Glomerular visceral epithelial cell (primary cell): ENCODE data around the gene HEPACAM.

Experiments
- DNase-seq: peaks from one replicate; pipeline ENCODE4 v3.0.0-alpha.2; 2016; ENCODE audit errors: extremely low spot score

The HEPACAM gene

GRCh38 chr11:124943254-124943616, 7.4 kb upstream of the HEPACAM start:
- no peak for DNase-seq

- no peak for DNase-seq
Measured at GRCh38 chr11:124942466-124943253, 6.8 kb upstream of the HEPACAM start.

- DNase-seq, result no peak
Measured at GRCh38 chr11:124941703-124942102, 5.9 kb upstream of the HEPACAM start.

GRCh38 chr11:124938970-124939369, 3.1 kb upstream of the HEPACAM start:
- DNase-seq, result no peak

GRCh38 chr11:124938206-124938765, 2.4 kb upstream of the HEPACAM start:
- DNase-seq, result no peak

- no peak for DNase-seq
Measured at GRCh38 chr11:124937336-124937935, 1.6 kb upstream of the HEPACAM start.

- DNase-seq, result no peak
Measured at GRCh38 chr11:124934862-124935547, 842 bp downstream of the HEPACAM start.

GRCh38 chr11:124930799-124931198, 5.0 kb downstream of the HEPACAM start:
- no peak for DNase-seq

- DNase-seq, result no peak
Measured at GRCh38 chr11:124928942-124929665, 6.7 kb downstream of the HEPACAM start.

- no peak for DNase-seq
Measured at GRCh38 chr11:124923296-124923695, 12.6 kb downstream of the HEPACAM start.

GRCh38 chr11:124922831-124923230, 13.0 kb downstream of the HEPACAM start:
- DNase-seq, result no peak

- DNase-seq, result peak; percentile 25
Measured at GRCh38 chr11:124920870-124921609, 14.8 kb downstream of the HEPACAM start.

GRCh38 chr11:124920356-124920755, 15.5 kb downstream of the HEPACAM start:
- no peak for DNase-seq

GRCh38 chr11:124919898-124920297, 15.9 kb downstream of the HEPACAM start:
- no peak for DNase-seq

GRCh38 chr11:124918950-124919349, 16.9 kb downstream of the HEPACAM start, which contains the start of gene HEPN1:
TSS of gene HEPN1 (plus strand) at chr11:124919250.
- DNase-seq, result no peak

- DNase-seq, result no peak
Measured at GRCh38 chr11:124917115-124917637, 18.7 kb downstream of the HEPACAM start.

GRCh38 chr11:124916370-124916710, 19.5 kb downstream of the HEPACAM start:
- no peak for DNase-seq

- no peak for DNase-seq
Measured at GRCh38 chr11:124915541-124916369, 20.1 kb downstream of the HEPACAM start.

- DNase-seq, result no peak
Measured at GRCh38 chr11:124902616-124903015, 33.2 kb downstream of the HEPACAM start.

GRCh38 chr11:124900464-124900863, 35.4 kb downstream of the HEPACAM start:
- DNase-seq, result peak; percentile 81
